Measurements from ENCODE around the gene ASTN2. TPM values are rescaled to one million over a fixed set of nuclear protein-coding genes. Genes with fewer than 3 reads are reported as not detected.

ASTN2 gene
- total RNA-seq, 2 donors from 2014 or later = 113 to 153 TPM

DNA sequence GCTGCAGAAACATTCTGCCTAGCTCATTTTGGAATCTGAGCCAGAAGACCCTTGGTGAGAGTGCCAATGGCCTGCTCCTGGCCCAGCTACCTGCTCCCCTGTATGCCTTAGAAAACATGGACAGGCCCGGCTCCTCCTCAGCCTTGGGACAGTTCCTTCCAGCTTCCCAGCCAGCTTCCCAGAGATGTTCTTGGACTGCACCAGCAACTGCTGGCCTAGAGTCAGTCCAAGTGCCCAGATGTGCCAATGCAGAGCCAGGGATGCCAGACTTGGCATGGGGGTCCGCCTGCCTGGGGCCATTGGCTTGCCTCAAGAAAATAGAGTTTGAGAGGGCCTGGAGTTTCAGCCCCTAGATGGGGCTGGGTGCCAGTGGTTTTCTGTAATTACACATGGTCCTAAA is 870.0 kb downstream of the ASTN2 start:
- Histone ChIP-seq H3K27ac (no peak overlapping the region), H3K4me1 (replicated peaks) (no peaks in the 10 kb centered on the region), H3K27me3 (replicated peaks; ENCODE audit: insufficient read depth) (no peaks in the 10 kb centered on the region), H3K36me3 (no peaks in the 10 kb centered on the region), H3K9me3 (no peaks in the 10 kb centered on the region), H3K4me3 (no peak overlapping the region)
- intact Hi-C loops (cut with DNase I) = no loop called here
- no peak for DNase-seq (ENCODE audit: low spot score)
- WGBS = 87% methylated on average over 2 of the region's 2 CpGs
- TF ChIP-seq POLR2A (IDR thresholded peaks at IDR 0.05) (no peak), POLR2AphosphoS5 (IDR thresholded peaks at IDR 0.05) (no peak)
- TF ChIP-seq, protein P1, sequence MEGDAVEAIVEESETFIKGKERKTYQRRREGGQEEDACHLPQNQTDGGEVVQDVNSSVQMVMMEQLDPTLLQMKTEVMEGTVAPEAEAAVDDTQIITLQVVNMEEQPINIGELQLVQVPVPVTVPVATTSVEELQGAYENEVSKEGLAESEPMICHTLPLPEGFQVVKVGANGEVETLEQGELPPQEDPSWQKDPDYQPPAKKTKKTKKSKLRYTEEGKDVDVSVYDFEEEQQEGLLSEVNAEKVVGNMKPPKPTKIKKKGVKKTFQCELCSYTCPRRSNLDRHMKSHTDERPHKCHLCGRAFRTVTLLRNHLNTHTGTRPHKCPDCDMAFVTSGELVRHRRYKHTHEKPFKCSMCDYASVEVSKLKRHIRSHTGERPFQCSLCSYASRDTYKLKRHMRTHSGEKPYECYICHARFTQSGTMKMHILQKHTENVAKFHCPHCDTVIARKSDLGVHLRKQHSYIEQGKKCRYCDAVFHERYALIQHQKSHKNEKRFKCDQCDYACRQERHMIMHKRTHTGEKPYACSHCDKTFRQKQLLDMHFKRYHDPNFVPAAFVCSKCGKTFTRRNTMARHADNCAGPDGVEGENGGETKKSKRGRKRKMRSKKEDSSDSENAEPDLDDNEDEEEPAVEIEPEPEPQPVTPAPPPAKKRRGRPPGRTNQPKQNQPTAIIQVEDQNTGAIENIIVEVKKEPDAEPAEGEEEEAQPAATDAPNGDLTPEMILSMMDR (IDR thresholded peaks at IDR 0.05) = no peak

DNA sequence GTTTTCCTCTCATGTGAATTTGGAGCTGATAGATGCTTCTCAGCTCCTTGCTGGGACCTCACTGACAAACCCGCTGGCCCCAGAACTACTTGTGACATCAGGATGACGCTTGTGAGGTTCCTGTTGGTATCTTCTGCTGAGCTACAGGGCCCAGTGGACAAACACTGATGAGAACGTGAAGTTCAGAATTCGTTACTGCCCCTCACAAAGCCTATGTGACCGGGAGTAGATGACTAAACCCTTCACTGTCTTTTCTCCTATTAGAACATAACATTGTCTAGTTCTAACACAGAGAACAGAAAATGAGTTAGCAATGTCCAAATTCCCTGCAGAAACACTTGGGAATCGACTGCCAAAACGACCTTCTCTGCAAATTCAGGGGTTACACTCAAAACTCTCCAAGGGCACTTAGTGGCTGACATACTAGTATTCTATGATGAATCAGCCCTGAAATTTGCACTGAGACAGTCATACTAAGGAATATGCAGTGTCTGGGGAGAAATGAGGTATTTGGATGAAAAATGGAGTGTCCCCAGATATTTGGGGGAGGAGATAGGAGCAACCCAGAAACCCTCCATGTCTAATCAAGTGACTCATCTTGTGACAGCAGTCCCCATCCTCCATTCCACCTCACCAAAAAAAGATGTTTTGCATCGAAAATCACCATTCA is 871.0 kb downstream of the ASTN2 start:
- Histone ChIP-seq H3K36me3 (no peaks in the 10 kb centered on the region), H3K9me3 (no peaks in the 10 kb centered on the region), H3K4me3 (no peak overlapping the region), H3K27me3 (replicated peaks; ENCODE audit: insufficient read depth) (no peaks in the 10 kb centered on the region), H3K27ac (no peak overlapping the region), H3K4me1 (replicated peaks) (no peaks in the 10 kb centered on the region)
- intact Hi-C loops (cut with DNase I) = no loop called here
- WGBS = 90% methylated on average over 8 of the region's 8 CpGs
- TF ChIP-seq POLR2A (IDR thresholded peaks at IDR 0.05) (no peak), POLR2AphosphoS5 (IDR thresholded peaks at IDR 0.05) (no peak)
- TF ChIP-seq, protein P1 (IDR thresholded peaks at IDR 0.05) = no peak
- no peak for DNase-seq (ENCODE audit: low spot score)

DNA sequence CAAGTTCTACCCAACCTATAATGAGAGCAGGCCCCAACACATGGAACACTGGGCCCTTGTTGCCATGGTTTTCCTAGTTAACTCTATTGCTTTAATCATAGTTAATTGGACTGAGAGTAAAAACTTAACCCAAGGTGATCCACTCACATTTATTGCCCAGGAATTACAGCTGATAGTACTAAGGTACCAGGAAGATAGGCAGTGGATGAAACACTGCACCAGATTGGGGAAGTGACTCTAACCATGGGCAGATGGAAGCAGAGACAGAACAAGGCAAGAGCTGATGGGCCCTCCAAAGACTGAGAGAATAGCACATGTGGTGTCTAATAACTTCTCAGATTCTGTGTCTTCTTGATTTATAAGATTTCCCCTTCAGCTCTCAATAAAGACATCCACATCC is 873.5 kb downstream of the ASTN2 start:
- Histone ChIP-seq H3K27me3 (replicated peaks; ENCODE audit: insufficient read depth) (no peaks in the 10 kb centered on the region), H3K36me3 (no peaks in the 10 kb centered on the region), H3K4me3 (no peak overlapping the region), H3K27ac (no peak overlapping the region), H3K4me1 (replicated peaks) (no peaks in the 10 kb centered on the region), H3K9me3 (no peaks in the 10 kb centered on the region)
- DNase-seq (ENCODE audit: low spot score) = no peak
- TF ChIP-seq POLR2A (IDR thresholded peaks at IDR 0.05) = no peak
- TF ChIP-seq, protein P1 (IDR thresholded peaks at IDR 0.05) = no peak
- no peak for TF ChIP-seq POLR2AphosphoS5 (IDR thresholded peaks at IDR 0.05)
- intact Hi-C loops (cut with DNase I) = no loop called here

DNA sequence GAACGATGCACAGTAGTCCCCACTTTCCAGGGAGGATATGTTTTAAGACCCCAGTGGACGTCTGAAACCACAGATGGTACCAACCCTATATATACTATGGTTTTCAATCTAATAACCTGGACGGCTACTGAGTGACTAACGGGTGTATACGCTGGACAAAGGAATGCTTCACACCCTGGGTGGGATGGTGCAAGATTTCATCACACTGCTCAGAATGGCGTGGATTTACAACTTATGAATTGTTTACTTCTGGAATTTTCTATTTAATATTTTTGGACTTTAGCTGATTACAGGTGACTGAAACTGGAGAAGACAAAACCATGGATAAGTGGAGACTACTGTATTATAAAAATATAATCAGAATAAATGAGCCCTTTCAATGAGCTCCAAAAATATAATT is 875.3 kb downstream of the ASTN2 start:
- Histone ChIP-seq H3K4me1 (replicated peaks) (no peaks in the 10 kb centered on the region), H3K9me3 (no peaks in the 10 kb centered on the region), H3K27ac (no peak overlapping the region), H3K4me3 (no peak overlapping the region), H3K27me3 (replicated peaks; ENCODE audit: insufficient read depth) (no peaks in the 10 kb centered on the region), H3K36me3 (no peaks in the 10 kb centered on the region)
- TF ChIP-seq, protein P1 (IDR thresholded peaks at IDR 0.05) = no peak
- TF ChIP-seq POLR2AphosphoS5 (IDR thresholded peaks at IDR 0.05) (no peak), POLR2A (IDR thresholded peaks at IDR 0.05) (no peak)
- DNase-seq (ENCODE audit: low spot score) = no peak
- intact Hi-C loops (cut with DNase I) = no loop called here
- 91% methylated on average over 6 of the region's 6 CpGs for WGBS

DNA sequence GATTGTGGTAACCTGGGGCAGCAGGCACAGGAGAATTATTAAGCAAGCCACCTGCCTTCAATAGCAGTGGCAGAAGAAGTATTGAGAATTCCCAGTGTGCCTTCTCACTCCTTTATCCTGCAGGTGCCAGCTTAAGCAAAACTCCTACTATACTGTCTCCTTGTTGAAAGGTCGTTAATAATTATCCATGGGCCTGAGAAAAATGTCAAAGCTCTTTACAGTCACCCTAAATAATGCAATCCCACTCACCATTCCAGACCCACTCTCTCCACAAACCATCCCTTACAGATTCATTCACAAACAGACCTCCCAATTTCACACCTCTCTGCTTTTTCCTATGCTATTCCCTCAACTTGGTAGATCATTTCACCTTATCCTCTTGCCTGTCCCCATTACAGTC is 889.2 kb downstream of the ASTN2 start:
- DNase-seq (ENCODE audit: low spot score) = no peak
- Histone ChIP-seq H3K27me3 (replicated peaks; ENCODE audit: insufficient read depth) (no peaks in the 10 kb centered on the region), H3K4me3 (no peak overlapping the region), H3K27ac (no peak overlapping the region), H3K4me1 (replicated peaks) (no peaks in the 10 kb centered on the region), H3K36me3 (no peaks in the 10 kb centered on the region), H3K9me3 (no peaks in the 10 kb centered on the region)
- intact Hi-C loops (cut with DNase I) = no loop called here
- TF ChIP-seq POLR2A (IDR thresholded peaks at IDR 0.05) = no peak
- TF ChIP-seq POLR2AphosphoS5 (IDR thresholded peaks at IDR 0.05) = no peak
- TF ChIP-seq, protein P1 (IDR thresholded peaks at IDR 0.05) = no peak
- 81% methylated on average over 1 of the region's 1 CpG for WGBS

Data from prostate gland (tissue), 2 donors.